HL-60 (cell line): ENCODE results near the gene IGF2R.

ENCODE experiments used
- POLR2AphosphoS5 ChIP-seq: IDR thresholded peaks from 2 replicates; pipeline ENCODE4 v1.6.1; 2012; ENCODE audit warnings: low read depth
- TF ChIP-seq, protein P1 (sequence below): IDR thresholded peaks from one replicate; pipeline ENCODE4 v1.5.1; 2011; ENCODE audit warnings: low read length, control low read depth, inconsistent platforms; ENCODE audit not compliant: insufficient read depth

DNA sequence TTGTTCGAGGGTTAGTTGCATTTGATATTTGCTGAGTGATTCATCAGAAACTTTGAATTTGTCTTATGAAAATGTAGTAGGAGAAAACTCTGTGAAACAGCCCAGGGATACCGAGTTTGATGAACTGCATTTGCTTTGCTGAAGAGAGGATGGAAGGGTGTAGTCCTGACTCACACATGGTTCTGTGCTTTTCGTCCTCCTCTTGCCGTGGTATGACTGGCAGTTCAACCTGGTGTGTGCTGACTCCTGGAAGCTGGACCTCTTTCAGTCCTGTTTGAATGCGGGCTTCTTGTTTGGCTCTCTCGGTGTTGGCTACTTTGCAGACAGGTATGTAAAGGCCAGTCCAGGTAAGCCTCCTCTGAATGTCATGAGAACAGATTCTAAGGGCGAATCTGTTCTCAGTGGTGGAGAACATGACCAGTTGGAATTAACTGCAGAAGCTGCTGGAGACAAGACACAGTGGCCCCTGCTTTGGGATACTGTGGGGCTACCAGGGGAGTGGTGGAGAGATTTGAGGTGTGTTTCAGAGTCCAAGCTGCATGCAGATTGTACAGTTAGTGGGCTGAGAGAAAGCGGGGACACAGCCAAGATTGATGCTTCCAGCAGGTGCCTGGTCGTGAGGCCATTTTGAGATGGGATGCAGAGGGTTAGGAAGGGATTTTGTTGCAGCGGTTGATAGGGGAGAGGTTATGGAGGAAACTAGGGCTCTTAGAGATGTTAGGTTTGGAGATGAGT is 161.2 kb downstream of the IGF2R start:
- TF ChIP-seq, protein P1, sequence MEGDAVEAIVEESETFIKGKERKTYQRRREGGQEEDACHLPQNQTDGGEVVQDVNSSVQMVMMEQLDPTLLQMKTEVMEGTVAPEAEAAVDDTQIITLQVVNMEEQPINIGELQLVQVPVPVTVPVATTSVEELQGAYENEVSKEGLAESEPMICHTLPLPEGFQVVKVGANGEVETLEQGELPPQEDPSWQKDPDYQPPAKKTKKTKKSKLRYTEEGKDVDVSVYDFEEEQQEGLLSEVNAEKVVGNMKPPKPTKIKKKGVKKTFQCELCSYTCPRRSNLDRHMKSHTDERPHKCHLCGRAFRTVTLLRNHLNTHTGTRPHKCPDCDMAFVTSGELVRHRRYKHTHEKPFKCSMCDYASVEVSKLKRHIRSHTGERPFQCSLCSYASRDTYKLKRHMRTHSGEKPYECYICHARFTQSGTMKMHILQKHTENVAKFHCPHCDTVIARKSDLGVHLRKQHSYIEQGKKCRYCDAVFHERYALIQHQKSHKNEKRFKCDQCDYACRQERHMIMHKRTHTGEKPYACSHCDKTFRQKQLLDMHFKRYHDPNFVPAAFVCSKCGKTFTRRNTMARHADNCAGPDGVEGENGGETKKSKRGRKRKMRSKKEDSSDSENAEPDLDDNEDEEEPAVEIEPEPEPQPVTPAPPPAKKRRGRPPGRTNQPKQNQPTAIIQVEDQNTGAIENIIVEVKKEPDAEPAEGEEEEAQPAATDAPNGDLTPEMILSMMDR, result no peak
- TF ChIP-seq POLR2AphosphoS5, result no peak
